H1 (cell line): ENCODE measurements around the gene EXOC2.

Experiments used
- CBX8 ChIP-seq: fragments of 300-800, 300-1000 bp; sonication (generic); IDR thresholded peaks from 2 replicates; pipeline ENCODE4 v1.7.1; 2016; ENCODE audit warnings: low read depth, low read length, borderline replicate concordance
- CHD2 ChIP-seq: IDR thresholded peaks from 2 replicates; pipeline ENCODE4 v1.6.1; 2012; ENCODE audit warnings: low read length, improper control_type of control experiment
- CTCF ChIP-seq, 3 experiments: IDR thresholded peaks; 1 replicate in 2 of 3; 2 replicates in 1 of 3; pipeline versions ENCODE4 v1.5.1 to v1.6.1; 2011; ENCODE audit warnings: low read length in 3 of 3, mild to moderate bottlenecking in 3 of 3, inconsistent platforms in 2 of 3, low read depth in 1 of 3, moderate library complexity in 1 of 3; ENCODE audit not compliant: insufficient read depth in 1 of 3; ENCODE audit errors: control extremely low read depth in 1 of 3
- FOSL1 ChIP-seq: IDR thresholded peaks from 2 replicates; pipeline ENCODE4 v1.6.1; 2011; ENCODE audit warnings: mild to moderate bottlenecking, low read depth, low read length, moderate library complexity; ENCODE audit not compliant: insufficient read depth
- GABPA ChIP-seq: IDR thresholded peaks from 2 replicates; pipeline ENCODE4 v1.6.1; 2011; ENCODE audit warnings: mild to moderate bottlenecking, low read length, moderate library complexity, borderline replicate concordance; ENCODE audit not compliant: insufficient read depth
- KDM1A ChIP-seq: fragments of 200-600, 300-600 bp; sonication (generic); IDR thresholded peaks from 2 replicates; pipeline ENCODE4 v1.7.1; 2016; ENCODE audit warnings: mild to moderate bottlenecking, low read length, borderline replicate concordance
- PHF8 ChIP-seq: fragments of 200-600 bp; sonication (generic); conservative IDR thresholded peaks from 2 replicates; pipeline ENCODE4 v1.7.1; 2012; ENCODE audit warnings: low read depth, mild to moderate bottlenecking, inconsistent platforms, low read length, moderate library complexity
- POLR2A ChIP-seq, 2 experiments: IDR thresholded peaks; 1 replicate in 1 of 2; 2 replicates in 1 of 2; pipeline ENCODE4 v1.6.1; 2011; ENCODE audit warnings: low read depth in 2 of 2, low read length in 2 of 2, mild to moderate bottlenecking in 2 of 2; ENCODE audit errors: control extremely low read depth in 1 of 2
- POLR2AphosphoS5 ChIP-seq: IDR thresholded peaks from 2 replicates; pipeline ENCODE4 v1.6.1; 2011; ENCODE audit warnings: low read depth, low read length
- SP4 ChIP-seq: IDR thresholded peaks from 2 replicates; pipeline ENCODE4 v1.6.1; 2012; ENCODE audit warnings: low read length, inconsistent platforms
- TAF1 ChIP-seq: IDR thresholded peaks from 2 replicates; pipeline ENCODE4 v1.6.1; 2011; ENCODE audit warnings: mild to moderate bottlenecking, low read depth, low read length
- TAF7 ChIP-seq: optimal IDR thresholded peaks from 2 replicates; pipeline ENCODE3; 2011; ENCODE audit warnings: low read depth, mild to moderate bottlenecking, inconsistent platforms, low read length, moderate library complexity, borderline replicate concordance

DNA sequence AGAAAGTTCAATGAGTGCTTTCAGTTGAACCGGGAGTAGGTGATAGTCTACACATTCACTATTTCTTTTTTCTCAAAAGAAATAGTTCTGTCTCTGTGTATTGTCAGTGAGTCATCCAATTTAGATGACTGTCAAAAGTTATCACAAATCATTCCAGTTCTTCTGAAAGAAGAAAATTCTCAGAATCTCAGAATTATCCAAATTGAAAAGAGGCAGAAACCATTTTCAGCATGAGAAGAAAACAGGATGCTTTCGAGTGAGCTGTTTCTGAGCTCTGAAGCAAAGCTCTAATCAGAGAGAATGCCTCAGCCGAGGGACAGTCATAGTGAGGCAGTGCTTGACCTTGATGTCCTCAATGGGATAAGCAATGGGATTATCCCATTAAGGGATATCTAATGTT lies 134.0 kb downstream of the EXOC2 start:
- TF ChIP-seq SP4, result no peak
- TF ChIP-seq CTCF (IDR thresholded peaks at IDR 0.05; ENCODE audit: control extremely low read depth in 1 of 3, insufficient read depth in 1 of 3, low read depth in 1 of 3, low read length in 3 of 3), result no peak
- no peak for TF ChIP-seq CHD2
- no peak for TF ChIP-seq POLR2A (IDR thresholded peaks at IDR 0.05; ENCODE audit: control extremely low read depth in 1 of 2, low read depth in 2 of 2, low read length in 2 of 2)
- TF ChIP-seq POLR2AphosphoS5, result no peak
- no peak for TF ChIP-seq TAF7
- no peak for TF ChIP-seq CBX8
- TF ChIP-seq GABPA, result no peak
- TF ChIP-seq KDM1A, result no peak
- TF ChIP-seq PHF8, result no peak
- TF ChIP-seq FOSL1, result no peak
- no peak for TF ChIP-seq TAF1
